GM12878 (cell line): Measurements from ENCODE around the gene RB1. TPM values are rescaled to one million over a fixed set of nuclear protein-coding genes. Genes with fewer than 3 reads are reported as not detected.
A peak's percentile ranks its signal among the peaks of the same experiment; 100 is the strongest.

Source experiments
- BCL11A ChIP-seq: IDR thresholded peaks from 2 replicates; pipeline ENCODE4 v1.6.1; 2011; ENCODE audit warnings: low read depth, low read length
- EED ChIP-seq: sonication (generic); IDR thresholded peaks from 2 replicates; pipeline ENCODE4 v1.6.1; 2016; ENCODE audit warnings: antibody characterized with exemption, low read depth
- ETV6 ChIP-seq, 2 experiments: fragments of 450-650 bp in 1 of 2; IDR thresholded peaks in 1 of 2; conservative IDR thresholded peaks in 1 of 2; 2 replicates each; pipeline ENCODE4 v1.6.1; 2014; ENCODE audit warnings: antibody characterized with exemption in 1 of 2, borderline replicate concordance in 1 of 2, low read depth in 1 of 2, mild to moderate bottlenecking in 1 of 2, moderate library complexity in 1 of 2
- KLF5 ChIP-seq: fragments of 450-650 bp; IDR thresholded peaks from 2 replicates; pipeline ENCODE4 v1.6.1; 2014; ENCODE audit warnings: mild to moderate bottlenecking; ENCODE audit not compliant: partially characterized antibody
- PAX8 ChIP-seq: fragments of 450-650 bp; IDR thresholded peaks from 2 replicates; pipeline ENCODE4 v1.6.1; 2017; ENCODE audit warnings: mild to moderate bottlenecking, moderate library complexity
- SREBF1 ChIP-seq: IDR thresholded peaks from 2 replicates; pipeline ENCODE4 v1.6.1; 2012; ENCODE audit warnings: mild to moderate bottlenecking, low read length
- STAT1 ChIP-seq: fragments of 450-650 bp; conservative IDR thresholded peaks from 2 replicates; pipeline ENCODE4 v1.6.1; 2014; ENCODE audit warnings: antibody characterized with exemption, mild to moderate bottlenecking
- TARDBP ChIP-seq: IDR thresholded peaks from 2 replicates; pipeline ENCODE4 v1.6.1; 2016; ENCODE audit warnings: borderline replicate concordance
- ZZZ3 ChIP-seq: IDR thresholded peaks from 2 replicates; pipeline ENCODE4 v1.6.1; 2011; ENCODE audit warnings: low read depth; ENCODE audit not compliant: control insufficient read depth, insufficient read length
- polyA plus RNA-seq, 11 experiments: library from polyadenylated mRNA; depleted of rRNA in 4 of 11; unstranded in 6 of 11; stranded (reverse) in 5 of 11; fragments of >200 nt; fragmentation: Nextera tagmentation in 4 of 11; fragmentation: Illumina TruSeq in 1 of 11; extraction: Ambion mirVana in 4 of 11; extraction: Trizol in 1 of 11; gene quantifications; 1 replicate in 1 of 11; 2 replicates in 10 of 11; pipeline versions ENCODE4 v1.2.1 to v1.2.3, GENCODE V29; 2011 to 2016; ENCODE audit warnings: inconsistent platforms in 2 of 11, missing spikeins in 2 of 11, low read depth in 1 of 11
- total RNA-seq, 4 experiments: library from RNA; depleted of rRNA in 3 of 4; stranded (reverse); fragments of >200 nt in 3 of 4; fragmentation: Illumina TruSeq in 1 of 4; extraction: Trizol in 1 of 4; gene quantifications; 2 replicates each; pipeline versions ENCODE4 v1.2.1 to v1.2.3, GENCODE V29; 2013 to 2021
- TF ChIP-seq, protein P1 (sequence below): IDR thresholded peaks from 2 replicates; pipeline ENCODE4 v1.6.1; 2011; ENCODE audit warnings: low read depth, low read length, improper control_type of control experiment, borderline replicate concordance
- TF ChIP-seq, protein P2 (sequence below): IDR thresholded peaks from 2 replicates; pipeline ENCODE4 v1.6.1; 2012; ENCODE audit warnings: low read length, inconsistent platforms
- TF ChIP-seq, protein P3 (sequence below): fragments of 450-650 bp; IDR thresholded peaks from 2 replicates; pipeline ENCODE4 v1.6.1; 2017; ENCODE audit warnings: mild to moderate bottlenecking, moderate library complexity
- TF ChIP-seq, protein P4 (sequence below): fragments of 450-650 bp; formaldehyde crosslinking; IDR thresholded peaks from 2 replicates; pipeline ENCODE4 v1.4.0; 2020; ENCODE audit warnings: mild to moderate bottlenecking, moderate library complexity
- TF ChIP-seq, protein P5 (sequence below): fragments of 450-650 bp; IDR thresholded peaks from 2 replicates; pipeline ENCODE4 v1.6.1; 2017; ENCODE audit warnings: borderline replicate concordance

RB1 gene
- total and polyA plus RNA-seq, 10 of the 15 experiments (the other 5 are each of a cell fraction or from before 2014, with no cell fraction given): 2.8 to 45.0 (median 8.3) TPM

DNA sequence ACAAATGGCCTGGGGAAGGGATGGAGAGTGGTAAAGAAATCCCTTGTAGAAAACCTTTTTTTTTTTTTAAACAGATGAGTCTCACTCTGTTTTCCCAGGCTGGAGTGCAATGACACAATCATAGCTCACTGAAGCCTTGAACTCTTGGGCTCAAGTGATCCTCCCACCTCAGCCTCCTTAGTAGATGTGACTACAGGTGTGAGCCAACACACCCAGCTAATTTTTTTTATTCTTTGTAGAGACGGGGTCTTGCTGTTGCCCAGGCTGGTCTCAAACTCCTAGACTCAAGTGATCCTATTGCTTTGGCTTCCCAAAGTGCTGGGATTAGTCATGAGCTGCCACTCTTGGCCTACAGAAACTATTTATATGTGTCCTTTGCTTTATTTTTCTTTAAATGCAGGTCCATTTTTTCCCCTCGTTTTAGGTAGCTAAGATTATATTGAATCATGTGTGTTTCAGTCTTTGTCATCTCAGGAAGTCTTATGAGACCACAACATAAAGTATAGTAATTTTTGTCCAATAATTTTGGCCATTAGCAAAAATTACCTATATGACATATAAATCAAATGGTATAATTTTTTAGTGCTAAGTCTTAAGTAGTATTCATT is 98.9 kb downstream of the RB1 start (continued):
- TF ChIP-seq, protein P1, sequence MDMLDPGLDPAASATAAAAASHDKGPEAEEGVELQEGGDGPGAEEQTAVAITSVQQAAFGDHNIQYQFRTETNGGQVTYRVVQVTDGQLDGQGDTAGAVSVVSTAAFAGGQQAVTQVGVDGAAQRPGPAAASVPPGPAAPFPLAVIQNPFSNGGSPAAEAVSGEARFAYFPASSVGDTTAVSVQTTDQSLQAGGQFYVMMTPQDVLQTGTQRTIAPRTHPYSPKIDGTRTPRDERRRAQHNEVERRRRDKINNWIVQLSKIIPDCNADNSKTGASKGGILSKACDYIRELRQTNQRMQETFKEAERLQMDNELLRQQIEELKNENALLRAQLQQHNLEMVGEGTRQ: no peak
- TF ChIP-seq PAX8 (no peak), STAT1 (no peak), TARDBP (no peak), KLF5 (no peak), SREBF1 (no peak), BCL11A (no peak), ETV6 (conservative IDR thresholded peaks at IDR 0.05 in 1 of 2, IDR thresholded peaks at IDR 0.05 in 1 of 2; ENCODE audit: borderline replicate concordance in 1 of 2, low read depth in 1 of 2) (no peak), EED (no peak), ZZZ3 (no peak)
- TF ChIP-seq, protein P2, sequence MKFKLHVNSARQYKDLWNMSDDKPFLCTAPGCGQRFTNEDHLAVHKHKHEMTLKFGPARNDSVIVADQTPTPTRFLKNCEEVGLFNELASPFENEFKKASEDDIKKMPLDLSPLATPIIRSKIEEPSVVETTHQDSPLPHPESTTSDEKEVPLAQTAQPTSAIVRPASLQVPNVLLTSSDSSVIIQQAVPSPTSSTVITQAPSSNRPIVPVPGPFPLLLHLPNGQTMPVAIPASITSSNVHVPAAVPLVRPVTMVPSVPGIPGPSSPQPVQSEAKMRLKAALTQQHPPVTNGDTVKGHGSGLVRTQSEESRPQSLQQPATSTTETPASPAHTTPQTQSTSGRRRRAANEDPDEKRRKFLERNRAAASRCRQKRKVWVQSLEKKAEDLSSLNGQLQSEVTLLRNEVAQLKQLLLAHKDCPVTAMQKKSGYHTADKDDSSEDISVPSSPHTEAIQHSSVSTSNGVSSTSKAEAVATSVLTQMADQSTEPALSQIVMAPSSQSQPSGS: peak; percentile 24; the same call in 1 of the 2 replicates
- TF ChIP-seq, protein P3, sequence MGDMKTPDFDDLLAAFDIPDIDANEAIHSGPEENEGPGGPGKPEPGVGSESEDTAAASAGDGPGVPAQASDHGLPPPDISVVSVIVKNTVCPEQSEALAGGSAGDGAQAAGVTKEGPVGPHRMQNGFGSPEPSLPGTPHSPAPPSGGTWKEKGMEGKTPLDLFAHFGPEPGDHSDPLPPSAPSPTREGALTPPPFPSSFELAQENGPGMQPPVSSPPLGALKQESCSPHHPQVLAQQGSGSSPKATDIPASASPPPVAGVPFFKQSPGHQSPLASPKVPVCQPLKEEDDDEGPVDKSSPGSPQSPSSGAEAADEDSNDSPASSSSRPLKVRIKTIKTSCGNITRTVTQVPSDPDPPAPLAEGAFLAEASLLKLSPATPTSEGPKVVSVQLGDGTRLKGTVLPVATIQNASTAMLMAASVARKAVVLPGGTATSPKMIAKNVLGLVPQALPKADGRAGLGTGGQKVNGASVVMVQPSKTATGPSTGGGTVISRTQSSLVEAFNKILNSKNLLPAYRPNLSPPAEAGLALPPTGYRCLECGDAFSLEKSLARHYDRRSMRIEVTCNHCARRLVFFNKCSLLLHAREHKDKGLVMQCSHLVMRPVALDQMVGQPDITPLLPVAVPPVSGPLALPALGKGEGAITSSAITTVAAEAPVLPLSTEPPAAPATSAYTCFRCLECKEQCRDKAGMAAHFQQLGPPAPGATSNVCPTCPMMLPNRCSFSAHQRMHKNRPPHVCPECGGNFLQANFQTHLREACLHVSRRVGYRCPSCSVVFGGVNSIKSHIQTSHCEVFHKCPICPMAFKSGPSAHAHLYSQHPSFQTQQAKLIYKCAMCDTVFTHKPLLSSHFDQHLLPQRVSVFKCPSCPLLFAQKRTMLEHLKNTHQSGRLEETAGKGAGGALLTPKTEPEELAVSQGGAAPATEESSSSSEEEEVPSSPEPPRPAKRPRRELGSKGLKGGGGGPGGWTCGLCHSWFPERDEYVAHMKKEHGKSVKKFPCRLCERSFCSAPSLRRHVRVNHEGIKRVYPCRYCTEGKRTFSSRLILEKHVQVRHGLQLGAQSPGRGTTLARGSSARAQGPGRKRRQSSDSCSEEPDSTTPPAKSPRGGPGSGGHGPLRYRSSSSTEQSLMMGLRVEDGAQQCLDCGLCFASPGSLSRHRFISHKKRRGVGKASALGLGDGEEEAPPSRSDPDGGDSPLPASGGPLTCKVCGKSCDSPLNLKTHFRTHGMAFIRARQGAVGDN: no peak
- TF ChIP-seq, protein P4, sequence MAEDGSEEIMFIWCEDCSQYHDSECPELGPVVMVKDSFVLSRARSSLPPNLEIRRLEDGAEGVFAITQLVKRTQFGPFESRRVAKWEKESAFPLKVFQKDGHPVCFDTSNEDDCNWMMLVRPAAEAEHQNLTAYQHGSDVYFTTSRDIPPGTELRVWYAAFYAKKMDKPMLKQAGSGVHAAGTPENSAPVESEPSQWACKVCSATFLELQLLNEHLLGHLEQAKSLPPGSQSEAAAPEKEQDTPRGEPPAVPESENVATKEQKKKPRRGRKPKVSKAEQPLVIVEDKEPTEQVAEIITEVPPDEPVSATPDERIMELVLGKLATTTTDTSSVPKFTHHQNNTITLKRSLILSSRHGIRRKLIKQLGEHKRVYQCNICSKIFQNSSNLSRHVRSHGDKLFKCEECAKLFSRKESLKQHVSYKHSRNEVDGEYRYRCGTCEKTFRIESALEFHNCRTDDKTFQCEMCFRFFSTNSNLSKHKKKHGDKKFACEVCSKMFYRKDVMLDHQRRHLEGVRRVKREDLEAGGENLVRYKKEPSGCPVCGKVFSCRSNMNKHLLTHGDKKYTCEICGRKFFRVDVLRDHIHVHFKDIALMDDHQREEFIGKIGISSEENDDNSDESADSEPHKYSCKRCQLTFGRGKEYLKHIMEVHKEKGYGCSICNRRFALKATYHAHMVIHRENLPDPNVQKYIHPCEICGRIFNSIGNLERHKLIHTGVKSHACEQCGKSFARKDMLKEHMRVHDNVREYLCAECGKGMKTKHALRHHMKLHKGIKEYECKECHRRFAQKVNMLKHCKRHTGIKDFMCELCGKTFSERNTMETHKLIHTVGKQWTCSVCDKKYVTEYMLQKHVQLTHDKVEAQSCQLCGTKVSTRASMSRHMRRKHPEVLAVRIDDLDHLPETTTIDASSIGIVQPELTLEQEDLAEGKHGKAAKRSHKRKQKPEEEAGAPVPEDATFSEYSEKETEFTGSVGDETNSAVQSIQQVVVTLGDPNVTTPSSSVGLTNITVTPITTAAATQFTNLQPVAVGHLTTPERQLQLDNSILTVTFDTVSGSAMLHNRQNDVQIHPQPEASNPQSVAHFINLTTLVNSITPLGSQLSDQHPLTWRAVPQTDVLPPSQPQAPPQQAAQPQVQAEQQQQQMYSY (CRISPR knock-in tag): no peak
- TF ChIP-seq, protein P5, sequence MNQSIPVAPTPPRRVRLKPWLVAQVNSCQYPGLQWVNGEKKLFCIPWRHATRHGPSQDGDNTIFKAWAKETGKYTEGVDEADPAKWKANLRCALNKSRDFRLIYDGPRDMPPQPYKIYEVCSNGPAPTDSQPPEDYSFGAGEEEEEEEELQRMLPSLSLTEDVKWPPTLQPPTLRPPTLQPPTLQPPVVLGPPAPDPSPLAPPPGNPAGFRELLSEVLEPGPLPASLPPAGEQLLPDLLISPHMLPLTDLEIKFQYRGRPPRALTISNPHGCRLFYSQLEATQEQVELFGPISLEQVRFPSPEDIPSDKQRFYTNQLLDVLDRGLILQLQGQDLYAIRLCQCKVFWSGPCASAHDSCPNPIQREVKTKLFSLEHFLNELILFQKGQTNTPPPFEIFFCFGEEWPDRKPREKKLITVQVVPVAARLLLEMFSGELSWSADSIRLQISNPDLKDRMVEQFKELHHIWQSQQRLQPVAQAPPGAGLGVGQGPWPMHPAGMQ: no peak
